Esophagus (tissue), 2 donors: ENCODE measurements around the gene CHST6. TPM values are rescaled to one million over a fixed set of nuclear protein-coding genes. Genes with fewer than 3 reads are reported as not detected.
"Not testable (repeated sequence)": the region's sequence is repeated elsewhere in the genome, so short reads cannot be mapped to it uniquely, and the experiment has no call there.

Experiments used
- H3K27ac ChIP-seq, 2 donors: one replicate each; pipeline ENCODE4 v1.5.1; 2013; ENCODE audit warnings: low read depth in 2 of 2, mild to moderate bottlenecking in 2 of 2, inconsistent platforms in 1 of 2, low read length in 1 of 2, moderate library complexity in 1 of 2
- H3K27me3 ChIP-seq, 2 donors: one replicate each; pipeline ENCODE4 v1.6.1; 2013; ENCODE audit warnings: low read length in 2 of 2, control low read depth in 1 of 2, mild to moderate bottlenecking in 1 of 2; ENCODE audit not compliant: insufficient read depth in 2 of 2, control insufficient read depth in 1 of 2
- H3K36me3 ChIP-seq, 2 donors: one replicate each; pipeline ENCODE4 v1.6.1; 2013; ENCODE audit warnings: low read length in 1 of 2; ENCODE audit not compliant: control insufficient read depth in 2 of 2, insufficient read depth in 2 of 2
- H3K4me1 ChIP-seq, 2 donors: one replicate each; pipeline ENCODE4 v1.6.1; 2013; ENCODE audit warnings: low read length in 1 of 2; ENCODE audit not compliant: control insufficient read depth in 2 of 2, insufficient read depth in 2 of 2
- H3K4me3 ChIP-seq, 2 donors: one replicate each; pipeline ENCODE4 v1.5.1; 2013; ENCODE audit warnings: low read length in 2 of 2, mild to moderate bottlenecking in 2 of 2, low read depth in 1 of 2, moderate library complexity in 1 of 2
- H3K9me3 ChIP-seq, 2 donors: one replicate each; pipeline ENCODE4 v1.6.1; 2013; ENCODE audit warnings: mild to moderate bottlenecking in 2 of 2, low read depth in 1 of 2, low read length in 1 of 2, moderate library complexity in 1 of 2; ENCODE audit not compliant: control insufficient read depth in 2 of 2, insufficient read depth in 1 of 2
- WGBS, 2 donors: extraction: QIAGEN DNeasy Blood & Tissue Kit; methylation state at CpG; one replicate each; pipeline ENCODE4 v1.1.7; 2013; 5-methylcytosine and 5-hydroxymethylcytosine counted together
- polyA plus RNA-seq, 2 donors: library from polyadenylated mRNA; stranded (reverse); fragments of 200-250 nt; gene quantifications; one replicate each; pipeline ENCODE4 v1.2.3, GENCODE V29; 2013
- donor health status: healthy with polysubstance abuse.
- donor health status: Bipolar disorder and iron deficiency.

The CHST6 gene
- polyA plus RNA-seq, 2 donors = 0.39 to 2.0 TPM

GRCh38 chr16:75463389-75464121 is 31.7 kb downstream of the CHST6 start:
- not testable (repeated sequence) for H3K36me3 ChIP-seq, H3K4me1 ChIP-seq, H3K27me3 ChIP-seq, H3K9me3 ChIP-seq
- Histone ChIP-seq H3K27ac (peak overlapping the region; percentile 95 to 97), H3K4me3 (peak overlapping the region; percentile 65 to 90)
- 2% methylated on average over 31 to 39 of the region's 39 CpGs for WGBS, 2 donors

- no peaks in the 10 kb centered on the region for H3K36me3 ChIP-seq
- H3K4me3 ChIP-seq = no peak overlapping the region
- H3K27ac ChIP-seq = no peak overlapping the region
- 7 to 14% methylated on average over 2 of the region's 2 CpGs for WGBS, 2 donors
- peaks cover 0 to 2% of the 10 kb centered on the region in 2 donors for H3K4me1 ChIP-seq
- no peaks in the 10 kb centered on the region for H3K9me3 ChIP-seq
- no peaks in the 10 kb centered on the region for H3K27me3 ChIP-seq
Measured at GRCh38 chr16:75462806-75463205, 32.4 kb downstream of the CHST6 start.

GRCh38 chr16:75461575-75461974 is 33.7 kb downstream of the CHST6 start:
- H3K36me3 ChIP-seq = no peaks in the 10 kb centered on the region
- no peaks in the 10 kb centered on the region for H3K9me3 ChIP-seq
- no peak overlapping the region for H3K4me3 ChIP-seq
- peaks cover 0 to 2% of the 10 kb centered on the region in 2 donors for H3K4me1 ChIP-seq
- no peak overlapping the region for H3K27ac ChIP-seq
- H3K27me3 ChIP-seq = no peaks in the 10 kb centered on the region
- 55 to 64% methylated on average over 2 of the region's 2 CpGs for WGBS, 2 donors

- 24 to 27% methylated on average over 1 of the region's 1 CpG for WGBS, 2 donors
- H3K4me1 ChIP-seq = peaks cover 0 to 2% of the 10 kb centered on the region in 2 donors
- H3K36me3 ChIP-seq = no peaks in the 10 kb centered on the region
- no peak overlapping the region for H3K27ac ChIP-seq
- no peaks in the 10 kb centered on the region for H3K9me3 ChIP-seq
- H3K4me3 ChIP-seq = no peak overlapping the region
- H3K27me3 ChIP-seq = no peaks in the 10 kb centered on the region
Measured at GRCh38 chr16:75460446-75460845, 34.8 kb downstream of the CHST6 start.

- peaks cover 0 to 2% of the 10 kb centered on the region in 2 donors for H3K4me1 ChIP-seq
- H3K4me3 ChIP-seq = no peak overlapping the region
- H3K36me3 ChIP-seq = no peaks in the 10 kb centered on the region
- 94 to 96% methylated on average over 4 of the region's 4 CpGs for WGBS, 2 donors
- no peak overlapping the region for H3K27ac ChIP-seq
- H3K9me3 ChIP-seq = no peaks in the 10 kb centered on the region
- H3K27me3 ChIP-seq = no peaks in the 10 kb centered on the region
Measured at GRCh38 chr16:75459691-75460090, 35.5 kb downstream of the CHST6 start.

GRCh38 chr16:75458439-75458838 is 36.8 kb downstream of the CHST6 start:
- H3K4me1 ChIP-seq = peaks cover 2% of the 10 kb centered on the region in 2 donors
- H3K27ac ChIP-seq = no peak overlapping the region
- no peaks in the 10 kb centered on the region for H3K9me3 ChIP-seq
- no peaks in the 10 kb centered on the region for H3K36me3 ChIP-seq
- no peaks in the 10 kb centered on the region for H3K27me3 ChIP-seq
- no peak overlapping the region for H3K4me3 ChIP-seq
- 96 to 98% methylated on average over 2 of the region's 2 CpGs for WGBS, 2 donors

- H3K9me3 ChIP-seq = no peaks in the 10 kb centered on the region
- no peak overlapping the region for H3K4me3 ChIP-seq
- H3K36me3 ChIP-seq = no peaks in the 10 kb centered on the region
- H3K4me1 ChIP-seq = peaks cover 2% of the 10 kb centered on the region in 2 donors
- no peak overlapping the region for H3K27ac ChIP-seq
- no peaks in the 10 kb centered on the region for H3K27me3 ChIP-seq
- 71 to 83% methylated on average over 4 of the region's 4 CpGs for WGBS, 2 donors
Measured at GRCh38 chr16:75458029-75458428, 37.2 kb downstream of the CHST6 start.

- peaks cover 2% of the 10 kb centered on the region in 2 donors for H3K4me1 ChIP-seq
- 85 to 96% methylated on average over 5 of the region's 5 CpGs for WGBS, 2 donors
- H3K4me3 ChIP-seq = no peak overlapping the region
- H3K9me3 ChIP-seq = no peaks in the 10 kb centered on the region
- H3K36me3 ChIP-seq = no peaks in the 10 kb centered on the region
- H3K27me3 ChIP-seq = no peaks in the 10 kb centered on the region
- H3K27ac ChIP-seq = no peak overlapping the region
Measured at GRCh38 chr16:75457485-75458021, 37.7 kb downstream of the CHST6 start.

- Histone ChIP-seq H3K27ac (no peak overlapping the region), H3K9me3 (no peaks in the 10 kb centered on the region), H3K4me3 (no peak overlapping the region), H3K4me1 (peaks cover 2% of the 10 kb centered on the region in 2 donors), H3K27me3 (no peaks in the 10 kb centered on the region), H3K36me3 (no peaks in the 10 kb centered on the region)
- WGBS, 2 donors = 80 to 86% methylated on average over 1 of the region's 1 CpG
Measured at GRCh38 chr16:75456971-75457370, 38.3 kb downstream of the CHST6 start.

- H3K36me3 ChIP-seq, H3K4me3 ChIP-seq, H3K4me1 ChIP-seq, H3K27ac ChIP-seq, H3K9me3 ChIP-seq, H3K27me3 ChIP-seq: not testable (repeated sequence)
- 88 to 97% methylated on average over 4 of the region's 4 CpGs for WGBS, 2 donors
Measured at GRCh38 chr16:75456486-75456885, 38.8 kb downstream of the CHST6 start.
